ENCODE data around the gene APLP2.
"Not testable (repeated sequence)": the region's sequence is repeated elsewhere in the genome, so short reads cannot be mapped to it uniquely, and the experiment has no call there.

The APLP2 gene

GRCh38 chr11:130069659-130070108, at the start of gene APLP2:
TSS of gene APLP2 (plus strand) at chr11:130069894. CDS start at chr11:130069978, 84 bp downstream.
- peak; percentile 94 for DNase-seq

- no peak for DNase-seq
Observed at GRCh38 chr11:130020323-130020722, 49.4 kb upstream of the APLP2 start.

GRCh38 chr11:130021606-130022005, 48.1 kb upstream of the APLP2 start:
- not testable (repeated sequence) for DNase-seq

GRCh38 chr11:130022799-130023198, 46.9 kb upstream of the APLP2 start:
- DNase-seq, result no peak

GRCh38 chr11:130023204-130023603, 46.5 kb upstream of the APLP2 start:
- DNase-seq, result no peak

GRCh38 chr11:130024361-130024760, 45.3 kb upstream of the APLP2 start:
- DNase-seq, result no peak

- DNase-seq, result no peak
Observed at GRCh38 chr11:130025371-130025770, 44.3 kb upstream of the APLP2 start.

GRCh38 chr11:130029137-130029536, 40.6 kb upstream of the APLP2 start:
- no peak for DNase-seq

GRCh38 chr11:130031056-130031455, 38.6 kb upstream of the APLP2 start:
- DNase-seq, result no peak

GRCh38 chr11:130031945-130032344, 37.7 kb upstream of the APLP2 start:
- DNase-seq, result no peak

- DNase-seq, result no peak
Observed at GRCh38 chr11:130032931-130033330, 36.8 kb upstream of the APLP2 start.

- no peak for DNase-seq
Observed at GRCh38 chr11:130034236-130034635, 35.5 kb upstream of the APLP2 start.

GRCh38 chr11:130037058-130037457, 32.6 kb upstream of the APLP2 start:
- no peak for DNase-seq

- DNase-seq, result no peak
Observed at GRCh38 chr11:130037881-130038585, 31.7 kb upstream of the APLP2 start.

GRCh38 chr11:130040281-130040940, 29.3 kb upstream of the APLP2 start:
- no peak for DNase-seq

GRCh38 chr11:130042093-130042591, 27.6 kb upstream of the APLP2 start:
- no peak for DNase-seq

GRCh38 chr11:130043575-130043974, 26.1 kb upstream of the APLP2 start:
- DNase-seq, result no peak

GRCh38 chr11:130047141-130047540, 22.6 kb upstream of the APLP2 start:
- DNase-seq, result no peak

- no peak for DNase-seq
Observed at GRCh38 chr11:130049328-130049771, 20.3 kb upstream of the APLP2 start.

GRCh38 chr11:130050257-130050656, 19.4 kb upstream of the APLP2 start:
- no peak for DNase-seq

- DNase-seq, result no peak
Observed at GRCh38 chr11:130051082-130051481, 18.6 kb upstream of the APLP2 start.

- DNase-seq, result no peak
Observed at GRCh38 chr11:130052567-130052966, 17.1 kb upstream of the APLP2 start.

- no peak for DNase-seq
Observed at GRCh38 chr11:130054966-130055365, 14.7 kb upstream of the APLP2 start.

- no peak for DNase-seq
Observed at GRCh38 chr11:130055617-130056016, 14.1 kb upstream of the APLP2 start.
